AG04449 (cell line): ENCODE results near the gene ZFHX3.

Experiments
- CTCF ChIA-PET: fragments of 350-600 bp; formaldehyde crosslinking; extraction: SDS; loops from one replicate; lab custom pipeline; 2021; ENCODE audit warnings: antibody characterized with exemption; lab: Yijun Ruan, JAX
- POLR2A ChIA-PET: fragments of 400-600, 350-600 bp; formaldehyde crosslinking; extraction: SDS; loops from one replicate; lab custom pipeline; 2020; ENCODE audit warnings: antibody characterized with exemption, inconsistent platforms; lab: Yijun Ruan, JAX
- DNase-seq: peaks from one replicate; pipeline ENCODE4 v3.0.0-alpha.2; 2010; ENCODE audit warnings: low read depth, low spot score
- H3K4me3 ChIP-seq: 2 replicates; pipeline ENCODE4 v1.5.1; 2011; ENCODE audit warnings: low read depth, mild to moderate bottlenecking, control low read depth, low read length
- CTCF ChIP-seq: IDR thresholded peaks from one replicate; pipeline ENCODE4 v1.5.1; 2011; ENCODE audit warnings: mild to moderate bottlenecking, moderate library complexity, low read length, control low read depth, inconsistent platforms; ENCODE audit not compliant: insufficient read depth; ENCODE audit errors: missing control alignments

Gene ZFHX3

DNA sequence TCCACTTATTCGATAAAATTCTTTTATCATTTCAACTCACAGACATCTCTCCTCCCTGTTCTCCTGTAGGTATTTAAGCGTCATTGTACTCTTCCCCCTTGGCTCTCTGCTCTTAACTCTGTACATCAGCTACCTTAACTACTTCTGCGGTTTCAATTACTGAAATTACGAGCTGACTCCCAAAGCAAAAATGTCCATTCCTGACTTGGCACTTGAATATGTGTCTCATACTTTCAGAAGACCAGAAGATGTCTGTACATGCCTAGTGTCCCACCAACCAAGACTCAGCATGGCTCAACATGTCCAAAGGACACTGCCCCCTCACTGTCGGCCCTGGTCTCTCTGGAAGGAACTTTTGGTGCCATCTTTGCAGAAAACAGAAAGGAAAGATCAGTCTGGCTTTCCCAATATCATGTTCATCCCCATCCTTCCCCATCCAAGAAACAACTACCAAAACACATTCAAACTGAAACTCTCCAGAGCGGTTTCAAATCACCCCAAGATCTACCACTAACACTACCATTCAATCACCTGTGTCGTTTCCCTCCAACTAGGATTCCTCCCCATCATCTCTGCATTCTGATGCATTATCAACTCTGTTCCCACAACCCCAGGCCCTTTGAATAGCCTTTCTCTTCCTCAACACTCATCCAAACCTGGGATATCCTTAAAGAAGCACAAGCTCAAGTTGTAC is 74.9 kb downstream of the ZFHX3 start:
- ChIA-PET POLR2A (no interaction called here), CTCF (interaction anchor here (1.4 to 2.3 kb wide), 2 partner anchors 10 to 12 kb away, joined by 4 to 5 read pairs; no protein-coding TSS in a partner anchor)
- DNase-seq, result no peak
- TF ChIP-seq CTCF, result no peak
- no peak overlapping the region for H3K4me3 ChIP-seq

DNA sequence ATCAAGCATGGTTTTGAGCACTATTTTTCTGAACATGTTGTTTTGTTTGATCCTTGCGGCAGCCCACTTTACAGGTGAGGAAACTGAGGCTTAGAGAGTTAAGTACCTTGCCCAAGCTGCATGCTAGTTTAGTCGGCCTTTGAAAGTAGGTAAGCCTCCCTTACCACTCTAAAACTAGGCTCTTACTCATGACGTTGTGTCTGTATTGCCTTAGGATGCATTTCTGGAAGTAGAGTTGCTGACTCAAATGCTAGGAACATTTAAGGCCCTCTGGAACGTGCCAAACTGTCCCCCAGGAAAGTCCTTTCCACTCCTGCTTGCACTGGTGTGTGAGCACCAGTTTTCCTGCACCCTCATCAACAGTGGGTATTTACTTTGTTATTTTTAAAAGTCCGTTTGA is 76.6 kb downstream of the ZFHX3 start:
- no peak overlapping the region for H3K4me3 ChIP-seq
- no peak for DNase-seq
- ChIA-PET CTCF (interaction anchor here (2.3 kb wide), 1 partner anchor 10 kb away, joined by 5 read pairs; no protein-coding TSS in a partner anchor), POLR2A (no interaction called here)
- TF ChIP-seq CTCF, result no peak

- no peak for TF ChIP-seq CTCF
- CTCF ChIA-PET, result no interaction called here
- no peak overlapping the region for H3K4me3 ChIP-seq
- POLR2A ChIA-PET, result no interaction called here
- DNase-seq, result no peak
Observed at GRCh38 chr16:72970656-72971055, 77.3 kb downstream of the ZFHX3 start.

- CTCF ChIA-PET, result no interaction called here
- TF ChIP-seq CTCF, result no peak
- POLR2A ChIA-PET, result no interaction called here
- no peak overlapping the region for H3K4me3 ChIP-seq
- DNase-seq, result no peak
Observed at GRCh38 chr16:72969812-72970211, 78.1 kb downstream of the ZFHX3 start.

GRCh38 chr16:72969146-72969545 is 78.8 kb downstream of the ZFHX3 start:
- TF ChIP-seq CTCF, result no peak
- H3K4me3 ChIP-seq, result no peak overlapping the region
- CTCF ChIA-PET, result no interaction called here
- POLR2A ChIA-PET, result no interaction called here
- DNase-seq, result no peak

DNA sequence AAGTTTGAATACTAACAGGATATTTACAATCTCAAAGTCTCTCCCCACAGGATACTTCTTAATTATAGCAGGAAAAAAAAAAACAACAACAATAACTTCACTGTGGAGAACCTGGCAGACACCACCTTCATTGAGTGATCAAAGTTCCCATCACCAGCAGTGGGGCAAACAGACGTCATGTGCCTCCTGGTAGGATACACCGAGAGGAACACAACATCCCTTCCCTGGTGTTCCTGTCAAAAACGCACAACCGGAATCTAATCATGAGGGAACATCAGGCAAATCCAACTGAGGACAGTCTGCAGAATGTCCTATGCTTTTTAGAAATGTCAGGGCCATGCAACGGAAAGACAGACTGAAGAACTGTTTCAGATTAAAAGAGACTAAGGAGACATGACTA is 80.0 kb downstream of the ZFHX3 start:
- no peak for TF ChIP-seq CTCF
- CTCF ChIA-PET, result no interaction called here

More for the DNA sequence above, 80.0 kb downstream of the ZFHX3 start:
- no peak overlapping the region for H3K4me3 ChIP-seq
- DNase-seq, result no peak
- POLR2A ChIA-PET, result no interaction called here
